Astrocyte of the cerebellum (primary cell): ENCODE results near the gene NEUROG1.

Experiments
- DNase-seq: peaks from one replicate; pipeline ENCODE4 v3.0.0-alpha.2; 2011; ENCODE audit warnings: low read depth
- H3K4me3 ChIP-seq: 2 replicates; pipeline ENCODE4 v1.5.1; 2011; ENCODE audit warnings: mild to moderate bottlenecking, low read depth, low read length, moderate library complexity
- CTCF ChIP-seq: IDR thresholded peaks from 2 replicates; pipeline ENCODE4 v1.5.1; 2012; ENCODE audit warnings: low read length, low read depth, moderate library complexity, mild to moderate bottlenecking; ENCODE audit errors: missing control alignments
- in situ Hi-C: cut with HindIII; loops from 2 replicates; pipeline ENCODE4 v1.10.0; 2017; ENCODE audit warnings: low sequenced_read_pairs

Gene NEUROG1

GRCh38 chr5:135569755-135570452, 34.1 kb upstream of the NEUROG1 start:
- no peak overlapping the region for H3K4me3 ChIP-seq
- DNase-seq, result no peak
- peak; percentile 71 for TF ChIP-seq CTCF
- in situ Hi-C loops, result loop anchor here (25.0 kb wide), 1 partner anchor 267 kb away; the partner anchor contains the start of gene SLC25A48

GRCh38 chr5:135568923-135569360, 33.2 kb upstream of the NEUROG1 start:
- no peak overlapping the region for H3K4me3 ChIP-seq
- in situ Hi-C loops, result loop anchor here (25.0 kb wide), 1 partner anchor 268 kb away; the partner anchor contains the start of gene SLC25A48
- no peak for DNase-seq
- TF ChIP-seq CTCF, result no peak

- TF ChIP-seq CTCF, result no peak
- in situ Hi-C loops, result loop anchor here (25.0 kb wide), 1 partner anchor 269 kb away; the partner anchor contains the start of gene SLC25A48
These were observed 32.5 kb upstream of the NEUROG1 start for GRCh38 chr5:135568246-135568645.

GRCh38 chr5:135567661-135568060, 31.9 kb upstream of the NEUROG1 start:
- H3K4me3 ChIP-seq, result no peak overlapping the region
- in situ Hi-C loops, result loop anchor here (25.0 kb wide), 1 partner anchor 270 kb away; the partner anchor contains the start of gene SLC25A48
- no peak for TF ChIP-seq CTCF
- DNase-seq, result no peak

More at GRCh38 chr5:135568246-135568645, 32.5 kb upstream of the NEUROG1 start:
- no peak for DNase-seq
- H3K4me3 ChIP-seq, result no peak overlapping the region

- H3K4me3 ChIP-seq, result no peak overlapping the region
- in situ Hi-C loops, result loop anchor here (25.0 kb wide), 1 partner anchor 271 kb away; the partner anchor contains the start of gene SLC25A48
- no peak for DNase-seq
- TF ChIP-seq CTCF, result no peak
These were observed 30.9 kb upstream of the NEUROG1 start for GRCh38 chr5:135566422-135567400.
